Right ventricle myocardium superior (tissue), 1 donor: Measurements from ENCODE around the gene HS3ST4. TPM values are rescaled to one million over a fixed set of nuclear protein-coding genes. Genes with fewer than 3 reads are reported as not detected.
"Not testable (repeated sequence)": the region's sequence is repeated elsewhere in the genome, so short reads cannot be mapped to it uniquely, and the experiment has no call there.

Experiments used
- ATAC-seq: fragments of 200-7000 bp; cut with Tn5 transposase; one replicate; pipeline ENCODE4 v1.9.1; 2020; ENCODE audit warnings: mild to moderate bottlenecking; ENCODE audit not compliant: poor library complexity
- DNase-seq: peaks from one replicate; pipeline ENCODE4 v3.0.0-alpha.2; 2020
- intact Hi-C: fragments of 100-400 bp; cut with DNase I; formaldehyde crosslinking; loops from one replicate; pipeline ENCODE4 v1.11.2; 2022
- total RNA-seq: library from RNA; stranded (reverse); fragmentation: NEBNext Ultra II Directional; extraction: Animal tissue kit (Norgen Biotek cat#: 25700); gene quantifications from one replicate; pipeline ENCODE4 v1.2.1, GENCODE V29; 2021
- donor health status: DM: no; HTN: yes; CAD: no; lungs with severe emphysema.

HS3ST4 gene
- total RNA-seq, 1 donor from 2014 or later: not detected

DNA sequence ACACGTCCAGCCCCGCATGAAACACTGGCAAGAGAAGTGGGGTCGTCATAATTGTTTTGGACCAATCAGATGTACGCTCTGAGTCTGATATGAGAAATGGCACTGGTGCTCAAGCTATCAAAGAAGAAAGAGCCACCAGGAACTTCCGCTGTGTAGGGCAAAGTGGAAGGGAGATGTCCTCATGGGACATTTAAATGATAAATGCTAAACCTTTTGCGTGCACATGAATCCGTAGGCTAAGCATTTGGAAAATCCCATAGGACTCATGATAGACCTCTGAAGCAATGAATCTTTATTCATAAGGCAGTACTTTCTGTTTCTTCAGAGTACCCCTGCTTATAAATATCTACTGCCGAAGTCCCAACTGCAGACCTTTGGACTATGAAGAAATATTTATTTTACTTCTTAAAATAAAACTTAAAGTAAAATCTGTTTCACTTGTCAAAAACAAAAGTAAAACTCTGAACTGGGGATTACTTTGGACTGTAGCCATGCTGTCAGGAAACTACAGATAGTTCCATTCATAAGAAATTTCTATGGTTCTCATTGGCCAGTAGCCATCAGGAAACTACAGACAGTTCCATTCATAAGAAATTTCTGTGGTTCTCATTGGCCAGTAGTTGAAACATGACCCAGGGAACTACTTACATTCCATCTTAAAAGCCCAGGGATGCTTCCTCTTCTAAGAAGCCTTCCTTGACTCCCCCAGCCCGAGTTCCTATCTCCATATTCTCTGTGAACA, 335.1 kb downstream of the HS3ST4 start:
- intact Hi-C loops: no loop called here
- ATAC-seq (no peak), DNase-seq (no peak)

DNA sequence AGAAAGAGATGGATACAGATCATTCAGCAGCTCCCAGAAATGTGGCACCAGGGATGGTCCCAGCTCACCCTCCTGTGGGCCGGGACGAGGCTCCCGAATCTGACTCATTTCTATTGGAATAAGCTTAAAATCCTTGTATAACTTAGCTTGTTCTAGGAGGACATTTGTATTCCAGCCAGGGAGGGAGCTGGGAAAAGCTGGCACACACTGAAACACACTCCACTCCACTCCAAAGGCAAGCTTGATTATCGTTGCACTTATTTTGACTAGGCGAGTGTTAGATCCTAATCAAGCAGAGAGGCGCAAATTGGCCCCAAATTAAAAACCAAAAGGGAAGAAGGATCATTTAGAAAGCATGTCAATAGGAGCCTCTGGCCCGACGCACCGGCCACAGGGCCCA, 339.5 kb downstream of the HS3ST4 start:
- DNase-seq (no peak), ATAC-seq (no peak)
- intact Hi-C loops: no loop called here

DNA sequence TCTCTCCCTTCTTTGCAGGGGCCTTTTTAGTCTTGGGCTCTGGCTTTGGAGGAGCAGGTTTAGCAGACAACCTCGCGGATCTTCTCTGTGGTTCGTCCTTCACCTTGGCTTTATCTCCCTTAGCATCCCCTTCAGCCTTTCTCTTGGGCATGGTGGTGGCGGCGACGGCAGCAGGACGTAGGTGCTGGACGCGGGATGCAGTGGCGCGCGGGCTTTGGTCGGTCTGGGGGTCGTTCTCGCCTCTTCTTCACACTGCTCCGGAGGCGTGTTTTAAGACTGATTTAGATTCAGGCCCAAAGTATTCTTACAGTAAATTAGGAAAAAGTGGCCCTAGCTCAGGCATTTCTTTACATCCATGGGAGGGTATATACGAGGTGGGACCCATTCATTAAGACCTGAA, 340.9 kb downstream of the HS3ST4 start:
- DNase-seq, intact Hi-C loops, ATAC-seq: not testable (repeated sequence)

DNA sequence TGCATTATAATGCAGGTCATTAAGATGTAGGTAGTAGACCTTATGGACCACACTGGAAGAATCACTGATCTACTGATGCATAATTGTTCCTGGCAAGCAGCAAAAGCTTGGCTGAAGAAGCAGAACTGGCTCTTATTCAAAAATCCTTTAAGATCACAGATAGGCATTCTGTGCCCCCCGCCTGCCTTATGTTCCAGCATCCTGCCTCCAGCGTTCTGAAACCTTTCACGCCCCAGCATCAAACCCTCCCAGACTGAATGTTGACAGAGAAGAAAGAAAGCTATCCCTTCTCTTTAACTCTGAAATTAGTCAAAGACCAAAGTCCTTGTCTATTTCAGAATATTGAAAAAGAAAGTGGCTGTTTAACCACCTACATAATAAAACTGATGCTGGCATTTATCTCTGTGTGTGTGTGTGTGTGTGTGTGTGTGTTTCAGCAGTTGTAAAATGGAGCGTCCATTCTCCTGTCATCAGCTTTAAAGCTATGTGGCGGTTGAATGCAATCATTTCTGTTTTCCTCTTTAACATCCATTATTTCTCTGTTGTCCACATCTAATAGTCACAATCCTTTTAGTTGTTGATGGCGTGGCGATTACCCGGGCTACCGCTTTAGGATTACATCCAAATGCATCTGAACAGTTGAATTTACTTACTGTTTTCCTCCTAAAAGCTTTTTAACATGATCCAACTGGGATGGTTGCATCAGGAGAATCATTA, 350.4 kb downstream of the HS3ST4 start:
- no peak for ATAC-seq
- DNase-seq: no peak
- intact Hi-C loops: no loop called here

DNA sequence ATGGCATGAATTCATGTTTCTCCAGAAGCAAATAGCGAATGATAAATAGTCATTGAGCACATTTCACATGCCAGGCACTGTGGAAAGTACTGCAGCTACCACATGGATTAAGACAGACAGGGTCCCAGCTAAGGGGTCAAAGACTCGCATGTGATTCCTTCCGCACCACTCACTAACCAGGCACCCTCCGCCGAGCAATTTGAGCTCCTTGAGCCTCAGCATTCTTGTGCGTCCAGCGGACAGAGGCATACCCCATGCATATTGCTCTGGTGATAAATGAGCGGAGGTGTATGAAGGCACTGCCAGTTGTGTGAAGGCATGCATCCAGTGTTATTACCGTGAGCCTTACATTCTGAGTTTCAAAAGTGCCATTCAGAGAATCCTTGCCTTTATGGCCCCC, 358.7 kb downstream of the HS3ST4 start:
- no peak for ATAC-seq
- intact Hi-C loops: no loop called here
- DNase-seq: no peak

DNA sequence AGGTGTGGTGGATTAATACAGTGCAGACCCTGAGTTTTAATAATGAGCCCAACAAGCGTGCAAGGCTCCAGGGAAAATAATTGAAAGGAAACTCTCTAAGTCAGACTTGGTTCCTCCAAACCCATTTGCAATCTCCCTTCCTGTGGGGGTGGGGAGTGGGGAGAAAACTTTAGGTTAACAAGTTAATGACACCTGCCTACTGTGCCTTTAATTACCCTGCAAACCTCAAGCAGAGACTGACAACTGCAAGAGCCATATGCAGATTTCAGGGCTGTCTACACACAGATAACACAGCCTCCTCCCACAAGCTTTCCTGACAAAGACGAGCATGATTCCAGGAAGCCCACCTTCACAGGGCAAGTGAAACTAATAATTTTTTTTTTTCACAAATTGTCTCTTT, 359.3 kb downstream of the HS3ST4 start:
- ATAC-seq (no peak), DNase-seq (no peak)
- intact Hi-C loops: no loop called here

DNA sequence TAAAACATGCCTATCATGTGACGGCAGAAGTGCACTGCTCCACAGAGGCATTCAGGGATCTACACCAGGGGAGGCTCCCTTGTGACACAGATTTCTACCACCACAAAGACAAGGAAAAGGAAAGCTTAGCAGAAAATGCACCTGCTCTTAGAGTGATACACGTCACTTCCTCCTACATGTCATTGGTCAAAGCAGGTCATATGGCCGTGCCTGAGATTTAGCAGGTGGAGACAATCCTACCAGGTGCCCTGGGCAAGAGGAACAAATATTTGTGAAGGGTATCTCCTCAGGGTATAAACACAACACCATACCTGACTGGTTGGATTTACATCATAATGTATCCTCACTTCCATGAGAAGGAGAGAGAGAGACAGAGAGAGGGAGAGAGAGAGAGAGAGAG, 362.1 kb downstream of the HS3ST4 start:
- no peak for ATAC-seq
- intact Hi-C loops: no loop called here
- DNase-seq: no peak

DNA sequence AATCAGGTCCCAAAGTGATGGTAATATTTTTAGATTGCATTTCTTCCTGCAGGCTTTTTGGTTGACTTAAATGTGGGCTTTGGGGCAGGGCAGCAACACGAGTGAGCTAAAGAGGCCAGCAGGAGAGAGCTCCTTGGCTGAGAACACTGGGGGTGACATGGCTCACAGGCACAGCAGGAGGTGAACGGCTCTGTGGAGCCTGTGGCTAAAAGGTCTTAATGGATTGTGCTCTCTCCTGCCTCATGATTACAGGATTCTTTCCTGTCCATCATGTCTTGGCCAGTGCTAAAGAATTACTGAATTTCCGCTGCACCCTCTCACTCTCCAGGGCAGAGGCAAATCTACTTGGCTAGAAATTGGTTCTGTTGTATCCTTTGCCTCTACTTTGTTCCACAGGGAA, 366.6 kb downstream of the HS3ST4 start:
- intact Hi-C loops: no loop called here
- no peak for DNase-seq
- ATAC-seq: no peak

DNA sequence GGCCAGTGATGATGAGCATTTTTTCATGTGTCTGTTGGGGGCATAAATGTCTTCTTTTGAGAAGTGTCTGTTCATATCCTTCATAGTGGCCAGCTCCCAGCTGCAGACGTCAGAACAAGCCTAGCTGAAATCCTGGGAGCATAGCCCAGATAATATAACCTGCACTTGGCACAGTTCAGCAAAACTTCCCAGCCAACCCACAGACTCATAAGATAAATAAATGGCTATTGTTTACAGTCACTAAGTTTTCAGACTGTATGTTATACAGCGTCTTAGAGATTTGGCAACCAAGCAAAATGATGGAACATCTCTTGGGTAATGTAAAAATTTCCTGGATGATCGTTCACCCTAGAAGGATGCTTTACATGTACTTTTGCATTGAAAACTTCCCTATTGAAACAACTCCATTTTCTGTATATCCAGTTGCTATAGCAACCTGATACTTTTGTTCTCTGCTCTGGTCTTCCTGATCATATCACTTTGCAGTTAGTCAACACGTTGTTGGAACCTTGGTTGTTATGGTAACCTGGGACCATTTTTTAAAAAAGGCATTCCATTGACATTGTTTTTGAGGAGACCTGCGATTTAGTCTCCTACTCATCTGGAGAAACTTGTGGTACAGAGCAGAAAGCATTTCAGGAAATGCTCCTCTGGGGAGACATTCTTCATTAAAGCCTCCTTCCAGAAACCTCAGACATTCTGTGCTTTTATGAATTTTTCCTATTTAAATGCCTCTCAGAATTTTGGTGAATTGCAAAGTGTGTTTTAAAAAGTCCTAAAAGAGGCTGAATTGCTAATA, 378.7 kb downstream of the HS3ST4 start:
- ATAC-seq (no peak), DNase-seq (no peak)
- intact Hi-C loops: no loop called here

DNA sequence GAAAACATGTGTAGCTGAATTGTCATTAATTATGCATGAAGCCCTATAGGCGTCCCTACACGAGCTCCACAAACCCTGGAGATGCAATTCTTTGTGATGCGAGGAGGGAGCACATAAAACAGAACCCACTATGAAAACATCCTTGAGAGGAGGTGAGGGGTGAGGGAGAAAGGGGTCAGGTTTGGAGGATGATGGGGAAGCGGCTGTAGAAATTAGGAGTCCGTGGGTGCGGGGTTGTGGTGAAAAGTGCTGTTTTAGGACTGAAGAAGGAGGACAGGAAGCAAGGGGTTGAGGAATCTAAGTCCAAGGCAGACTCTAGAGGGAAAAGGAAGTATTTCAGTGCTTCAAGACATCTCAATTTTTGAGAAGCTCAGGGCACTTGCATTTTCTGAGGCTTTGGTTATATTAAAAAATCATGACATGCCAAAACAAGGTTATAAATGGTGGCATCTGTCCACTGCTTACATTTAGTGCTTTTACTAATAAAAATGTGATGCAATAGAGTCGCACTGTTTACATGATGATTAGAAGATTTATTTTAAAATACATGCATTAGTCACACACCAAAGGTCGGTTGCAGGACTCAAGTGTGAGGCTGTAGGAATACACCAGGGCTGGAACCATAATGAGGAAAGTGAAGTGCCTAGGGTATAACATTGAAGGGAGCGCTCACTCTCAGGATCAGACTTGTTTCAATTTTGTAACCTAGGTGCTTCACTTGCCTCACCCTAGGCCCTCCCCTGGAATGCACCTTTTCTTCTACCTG, 379.5 kb downstream of the HS3ST4 start:
- intact Hi-C loops: no loop called here
- no peak for DNase-seq
- ATAC-seq: no peak

DNA sequence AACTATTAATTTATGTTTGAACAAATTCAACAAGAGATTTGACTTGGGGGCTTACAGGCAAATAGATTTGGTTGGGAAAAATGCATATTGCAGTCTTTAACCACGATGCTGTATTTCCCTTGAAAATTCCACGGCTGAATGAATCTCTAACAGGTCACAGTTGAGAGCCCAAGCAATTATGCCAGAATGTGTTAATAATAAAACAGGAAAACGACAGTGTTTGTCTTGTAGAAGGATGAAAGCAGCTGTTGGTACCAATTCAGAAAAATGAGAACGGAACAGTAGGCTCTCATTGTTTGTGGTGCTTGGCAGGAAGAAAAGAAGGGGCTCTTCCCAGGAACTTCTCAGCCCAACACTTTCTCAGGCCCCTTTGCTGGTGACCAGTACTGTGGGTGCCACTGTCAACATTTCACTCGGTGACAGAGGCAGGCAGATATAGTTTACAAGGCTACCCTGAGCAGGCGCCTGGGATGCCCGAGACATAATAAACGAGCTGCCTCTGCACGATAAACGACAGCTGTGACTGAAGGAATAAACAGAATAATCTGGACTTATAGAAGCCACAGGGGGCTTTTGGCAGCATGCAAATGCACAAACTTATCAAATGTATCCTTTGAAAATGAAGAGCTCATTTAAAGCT, 387.1 kb downstream of the HS3ST4 start:
- intact Hi-C loops: no loop called here
- no peak for DNase-seq
- ATAC-seq: no peak

DNA sequence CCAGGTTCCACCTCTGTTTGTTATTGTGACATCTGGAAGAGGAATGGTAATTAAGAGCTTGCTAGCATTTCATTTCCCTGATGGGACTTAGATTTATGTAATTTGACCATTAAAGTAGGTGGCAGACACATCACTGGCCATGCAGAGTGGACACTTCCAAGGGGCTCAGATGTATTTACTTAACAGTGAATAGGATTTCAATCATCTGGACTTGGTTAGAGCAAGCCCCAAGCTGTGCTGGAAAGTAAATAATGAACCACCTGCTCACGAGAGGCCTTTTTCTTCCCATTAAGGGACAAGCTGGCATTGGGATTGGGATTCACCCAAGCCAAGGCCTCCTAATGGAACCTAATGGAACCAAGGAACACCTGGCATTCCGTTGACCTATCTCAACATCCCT, 395.3 kb downstream of the HS3ST4 start:
- no peak for ATAC-seq
- intact Hi-C loops: no loop called here
- no peak for DNase-seq

DNA sequence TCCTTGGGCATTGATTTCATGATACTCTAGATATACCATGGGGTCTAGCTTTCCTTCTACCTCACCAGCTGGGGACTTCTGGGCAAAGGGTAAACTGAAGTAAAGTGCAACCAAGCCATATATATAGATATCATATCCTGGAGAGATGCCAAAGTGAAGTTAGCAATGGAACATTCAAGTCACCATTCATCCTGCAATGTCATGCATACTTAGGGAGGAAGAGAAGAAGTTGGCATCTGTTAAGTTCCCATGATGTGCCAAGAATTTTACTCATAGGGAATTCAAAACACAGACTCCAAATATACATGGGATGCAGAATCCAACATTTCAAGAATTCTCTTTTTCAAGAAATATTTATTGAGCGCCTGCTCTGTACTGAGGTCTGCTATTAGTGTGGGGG, 399.8 kb downstream of the HS3ST4 start:
- DNase-seq (no peak), ATAC-seq (no peak)
- intact Hi-C loops: no loop called here

DNA sequence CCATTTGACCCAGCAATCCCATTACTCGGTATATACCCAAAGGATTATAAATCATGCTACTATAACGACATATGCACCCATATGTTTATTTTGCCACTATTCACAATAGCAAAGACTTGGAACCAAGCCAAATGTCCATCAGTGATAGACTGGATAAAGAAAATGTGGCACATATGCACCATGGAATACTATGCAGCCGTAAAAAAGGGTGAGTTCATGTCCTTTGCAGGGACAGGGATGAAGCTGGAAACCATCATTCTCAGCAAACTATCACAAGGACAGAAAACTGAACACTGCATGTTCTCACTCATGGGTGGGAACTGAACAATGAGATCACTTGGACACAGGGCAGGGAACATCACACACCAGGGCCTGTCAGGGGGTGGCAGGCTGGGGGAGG, 406.4 kb downstream of the HS3ST4 start:
- intact Hi-C loops, ATAC-seq, DNase-seq: not testable (repeated sequence)

DNA sequence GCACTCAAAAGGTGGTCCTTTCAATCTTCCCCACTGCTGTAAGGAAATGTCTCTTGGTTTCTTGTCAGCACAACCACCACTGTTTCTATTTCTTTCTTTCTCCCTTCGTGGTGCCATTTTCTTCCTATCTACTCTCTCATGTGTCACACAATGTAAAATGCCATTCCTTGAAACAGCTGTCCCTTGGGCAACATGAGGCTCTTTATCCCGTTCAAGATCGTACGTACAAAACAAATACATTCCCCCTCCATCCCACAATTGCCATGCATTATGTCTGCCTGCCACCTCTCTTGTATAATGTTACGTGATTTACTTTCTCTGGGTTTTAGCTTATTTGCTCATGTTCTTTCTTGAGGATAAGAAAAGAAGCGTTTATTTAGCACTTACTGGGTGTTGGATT, 410.6 kb downstream of the HS3ST4 start:
- intact Hi-C loops: no loop called here
- no peak for ATAC-seq
- no peak for DNase-seq

DNA sequence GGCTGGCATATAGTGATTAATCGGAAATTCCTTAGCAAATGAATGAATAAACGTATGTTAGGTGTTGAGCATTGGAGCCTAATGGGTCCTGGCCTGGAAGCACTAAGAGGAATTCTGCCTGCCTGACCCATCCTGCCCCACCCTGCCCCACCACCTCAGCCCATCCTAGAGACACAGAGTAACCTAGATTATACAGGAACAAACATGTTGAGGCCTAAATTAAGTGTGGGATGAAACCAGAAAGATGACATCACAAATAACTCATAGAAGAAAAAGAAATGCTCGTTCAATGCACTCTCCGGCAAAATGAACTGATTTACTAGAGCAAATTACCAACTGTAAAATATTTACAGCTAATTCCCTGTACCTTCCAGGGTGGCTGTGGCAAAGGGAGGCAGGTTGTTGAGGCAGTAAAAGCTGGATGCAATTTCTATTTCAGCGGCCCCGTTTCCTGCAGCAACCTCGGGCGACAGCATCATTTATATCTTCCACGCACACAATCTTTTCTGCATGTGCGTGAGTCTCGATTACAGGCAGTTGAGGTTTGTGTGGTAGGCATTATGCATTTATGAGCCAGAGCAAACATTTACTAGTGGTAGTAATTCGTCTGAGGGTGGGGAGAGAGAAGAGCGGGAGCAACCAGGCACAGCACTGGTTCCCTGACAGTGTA, 417.2 kb downstream of the HS3ST4 start:
- ATAC-seq (no peak), DNase-seq (no peak)
- intact Hi-C loops: no loop called here

DNA sequence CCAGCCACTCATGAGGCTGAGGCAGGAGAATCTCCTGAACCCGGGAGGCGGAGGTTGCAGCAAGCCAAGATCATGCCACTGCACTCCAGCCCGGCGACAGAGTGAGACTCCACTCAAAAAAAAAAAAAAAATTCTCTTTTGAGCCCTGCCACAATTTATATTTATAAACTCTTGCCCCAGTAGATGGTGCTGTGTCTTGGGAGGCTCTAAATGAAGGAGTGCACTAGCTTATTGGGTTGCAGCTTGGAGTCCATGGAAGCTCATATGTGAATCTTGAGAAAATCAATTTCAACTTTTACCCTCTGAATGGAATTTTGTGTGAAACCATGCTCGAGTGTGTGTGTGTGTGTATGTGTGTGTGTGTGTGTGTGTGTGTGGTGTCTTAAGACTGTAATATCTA, 420.1 kb downstream of the HS3ST4 start:
- intact Hi-C loops: no loop called here
- no peak for DNase-seq
- ATAC-seq: no peak

DNA sequence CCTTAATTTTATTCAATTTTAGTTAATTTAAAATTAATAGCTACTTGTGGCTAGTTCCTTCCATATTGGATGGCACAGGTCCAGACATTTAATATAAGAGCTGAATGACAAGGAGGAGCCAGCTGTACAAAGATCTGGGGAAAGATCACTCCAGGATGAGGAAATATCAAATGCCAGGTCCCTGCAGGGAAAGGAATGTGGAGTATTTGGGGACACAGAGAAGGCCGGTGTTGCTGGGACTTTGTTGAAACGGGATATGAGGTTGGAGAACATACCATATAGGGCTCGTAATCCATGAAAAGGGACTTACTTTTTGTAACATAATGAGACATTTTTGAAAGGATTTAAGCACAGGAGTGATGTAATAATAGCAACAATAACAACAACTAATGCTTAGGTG, 426.8 kb downstream of the HS3ST4 start:
- DNase-seq (no peak), ATAC-seq (no peak)
- intact Hi-C loops: no loop called here
